RWPE1 (cell line): ENCODE measurements around the gene UGT1A10.

Source experiments
- CTCF ChIA-PET: fragments of 350-600 bp; sonication (Branson Sonifier 250); formaldehyde crosslinking; extraction: SDS; loops from one replicate; lab custom pipeline; 2021; lab: Yijun Ruan, JAX
- POLR2A ChIA-PET: fragments of 400-600 bp; formaldehyde crosslinking; extraction: SDS; loops from one replicate; lab custom pipeline; 2020; ENCODE audit warnings: antibody characterized with exemption; ENCODE audit not compliant: low non-redundant PET; lab: Yijun Ruan, JAX
- DNase-seq: peaks from one replicate; pipeline ENCODE4 v3.0.0; 2012; ENCODE audit warnings: low spot score
- H3K27ac ChIP-seq: fragments of 450-650 bp; 2 replicates; pipeline ENCODE4 v1.5.1; 2017
- CTCF ChIP-seq: fragments of 450-650 bp; conservative IDR thresholded peaks from 2 replicates; pipeline ENCODE4 v1.5.1; 2017; ENCODE audit warnings: low read depth, mild to moderate bottlenecking

The UGT1A10 gene

GRCh38 chr2:233689031-233689430, 52.8 kb downstream of the UGT1A10 start:
- POLR2A ChIA-PET: no interaction called here

GRCh38 chr2:233689501-233689900, 53.3 kb downstream of the UGT1A10 start:
- DNase-seq: no peak
- H3K27ac ChIP-seq: no peak overlapping the region
- TF ChIP-seq CTCF: no peak
- ChIA-PET CTCF (no interaction called here), POLR2A (no interaction called here)

More at GRCh38 chr2:233689031-233689430, 52.8 kb downstream of the UGT1A10 start:
- DNase-seq: no peak
- H3K27ac ChIP-seq: no peak overlapping the region
- no peak for TF ChIP-seq CTCF
- CTCF ChIA-PET: no interaction called here

GRCh38 chr2:233690444-233690843, 54.2 kb downstream of the UGT1A10 start:
- ChIA-PET POLR2A (interaction anchor here (1.7 kb wide), 1 partner anchor 16 kb away, joined by 6 read pairs; no protein-coding TSS in a partner anchor), CTCF (interaction anchor here (0.5 to 0.7 kb wide), 3 partner anchors 21 to 177 kb away, joined by 3 to 5 read pairs (median 3); no protein-coding TSS in a partner anchor)
- peak overlapping the region; percentile 88 for H3K27ac ChIP-seq
- peak; percentile 80 for DNase-seq
- TF ChIP-seq CTCF: no peak

GRCh38 chr2:233691443-233692433, 55.5 kb downstream of the UGT1A10 start:
- CTCF ChIA-PET: interaction anchor here (0.7 kb wide), 1 partner anchor 34 kb away, joined by 3 read pairs; no protein-coding TSS in a partner anchor
- no peak for TF ChIP-seq CTCF
- peak overlapping the region; percentile 88 for H3K27ac ChIP-seq
- peak; percentile 96 for DNase-seq
- POLR2A ChIA-PET: interaction anchor here (1.0 to 1.7 kb wide), 3 partner anchors 14 to 128 kb away, joined by 3 to 6 read pairs (median 4); partner anchors contain the start of gene USP40

GRCh38 chr2:233692648-233693047, 56.4 kb downstream of the UGT1A10 start, which contains the start of gene UGT1A6:
TSS of gene UGT1A6 (plus strand) at chr2:233692890. CDS start at chr2:233693005, 115 bp downstream.
- no peak for TF ChIP-seq CTCF
- ChIA-PET CTCF (interaction anchor here (0.6 to 0.7 kb wide), 2 partner anchors 34 to 1409 kb away, joined by 3 to 6 read pairs; no protein-coding TSS in a partner anchor), POLR2A (no interaction called here)
- H3K27ac ChIP-seq: peak within 1 kb of the TSS; percentile 88
- DNase-seq: no peak

- no peak for DNase-seq
- no peak for TF ChIP-seq CTCF
- ChIA-PET CTCF (no interaction called here), POLR2A (no interaction called here)
- H3K27ac ChIP-seq: no peak overlapping the region
Observed at GRCh38 chr2:233693963-233694362, 57.7 kb downstream of the UGT1A10 start.
